GM21360 (cell line): Measurements from ENCODE around the gene RANBP10.

Experiments used
- ATAC-seq: cut with Tn5 transposase; IDR thresholded peaks from one replicate; pipeline ENCODE4 v1.9.1; 2021; ENCODE audit warnings: mild to moderate bottlenecking, moderate library complexity; ENCODE audit not compliant: unreplicated experiment

RANBP10 gene

DNA sequence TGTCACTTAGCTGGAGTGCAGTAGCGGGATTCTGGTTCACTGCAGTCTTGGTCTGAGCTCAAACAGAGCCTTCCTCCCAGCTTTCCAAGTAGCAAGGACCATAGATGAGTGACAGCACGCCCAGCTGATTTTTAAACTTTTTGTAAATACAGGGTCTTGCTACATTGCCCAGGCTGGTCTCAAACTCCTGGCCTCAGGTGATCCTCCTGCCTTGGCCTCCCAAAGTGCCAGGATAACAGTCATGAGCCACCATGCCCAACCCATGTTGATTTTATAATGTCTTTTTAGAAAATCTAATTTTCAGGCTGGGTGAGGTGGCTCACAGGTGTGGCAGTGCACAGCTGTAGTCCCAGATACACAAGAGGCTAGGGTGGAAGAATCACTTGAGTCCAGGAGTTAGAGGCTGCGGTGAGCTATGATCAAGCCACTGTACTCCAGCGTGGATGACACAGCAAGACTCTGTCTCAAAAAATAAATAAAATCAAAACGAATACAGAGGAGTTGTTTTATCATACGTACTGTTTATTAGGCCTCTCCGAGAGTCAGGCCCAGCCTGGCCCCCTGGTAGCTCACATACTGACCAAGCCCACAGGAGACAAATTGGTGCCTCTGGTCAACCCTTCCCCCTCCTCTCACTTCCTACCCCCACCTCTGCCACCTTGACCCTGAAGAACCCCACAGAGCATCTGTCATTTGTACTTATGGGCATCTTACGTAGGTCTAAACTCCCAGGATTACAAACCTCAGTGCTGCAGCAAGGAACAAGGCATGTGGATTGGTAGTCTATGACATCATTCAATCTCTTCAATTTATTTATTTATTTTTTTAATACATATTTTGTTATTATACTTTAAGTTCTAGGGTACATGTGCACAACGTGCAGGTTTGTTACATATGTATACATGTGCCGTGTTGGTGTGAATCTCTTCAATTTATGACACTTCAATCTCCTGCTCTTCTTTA lies 126.1 kb downstream of the RANBP10 start:
- no peak for ATAC-seq

DNA sequence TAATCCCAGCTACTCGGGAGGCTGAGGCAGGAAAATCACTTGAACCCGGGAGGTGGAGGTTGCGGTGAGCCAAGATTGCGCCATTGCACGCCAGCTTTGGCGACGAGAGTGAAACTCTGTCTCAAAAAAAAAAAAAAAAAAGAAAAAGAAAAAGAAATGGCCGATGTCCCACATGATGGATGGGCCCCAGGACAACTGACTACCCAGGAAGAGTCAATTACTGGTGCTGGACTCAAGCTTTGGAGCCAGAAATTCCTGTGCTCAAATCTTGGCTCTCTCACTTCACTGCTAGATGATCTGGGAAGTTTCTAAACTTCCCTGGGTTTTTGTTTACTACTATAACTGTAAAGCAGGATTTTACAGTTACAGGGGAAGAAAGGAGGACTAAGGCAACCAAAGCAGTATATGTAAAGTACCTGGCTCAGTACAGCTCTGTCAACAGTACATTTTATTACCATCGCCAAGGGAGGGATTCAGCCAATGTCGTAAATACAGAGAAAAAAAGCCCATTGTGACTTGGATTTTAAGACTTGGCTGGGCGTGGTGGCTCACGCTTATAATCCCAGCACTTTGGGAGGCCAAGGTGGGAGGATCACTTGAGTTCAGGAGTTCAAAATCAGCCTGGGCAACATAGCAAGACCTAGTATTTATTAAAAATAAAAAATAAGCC lies 127.9 kb downstream of the RANBP10 start:
- ATAC-seq = no peak

DNA sequence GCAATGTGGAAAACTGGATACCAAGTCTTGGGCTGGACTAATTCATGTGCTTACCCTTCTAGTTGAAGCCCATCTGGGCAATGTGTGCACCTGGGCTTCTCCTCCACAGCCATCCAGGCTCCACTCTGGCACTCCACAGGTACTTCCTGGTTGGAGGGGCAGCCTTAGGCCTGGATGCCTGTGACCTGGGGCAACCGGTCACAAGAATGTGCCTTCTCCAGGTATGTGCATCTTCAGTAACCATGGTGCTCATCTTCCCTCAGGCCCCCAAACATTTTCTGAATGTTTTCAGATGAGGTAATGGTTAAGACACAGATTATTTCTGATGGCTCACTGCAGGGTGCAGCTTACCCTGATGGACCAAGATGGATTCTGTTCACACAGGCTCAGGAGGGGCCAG lies 128.6 kb downstream of the RANBP10 start:
- ATAC-seq = no peak

DNA sequence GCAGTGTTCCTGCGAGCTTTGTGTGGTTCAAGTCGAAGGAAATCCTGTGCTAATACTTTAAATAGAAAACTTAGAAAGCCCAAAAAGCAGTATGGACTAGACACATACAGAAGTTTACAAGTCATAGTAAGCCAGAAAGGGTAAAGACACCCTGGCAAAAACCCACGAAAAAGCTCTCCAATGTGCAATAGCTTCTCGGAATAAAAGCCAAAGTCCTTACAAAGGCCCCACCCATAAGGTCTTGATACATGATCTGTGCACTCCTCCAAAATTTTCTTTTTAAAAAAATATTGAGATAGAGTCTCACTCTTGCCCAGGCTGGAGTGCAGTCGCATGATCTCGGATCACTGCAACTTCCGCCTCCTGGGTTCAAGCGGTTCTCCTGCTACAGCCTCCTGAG lies 129.4 kb downstream of the RANBP10 start:
- ATAC-seq = no peak

DNA sequence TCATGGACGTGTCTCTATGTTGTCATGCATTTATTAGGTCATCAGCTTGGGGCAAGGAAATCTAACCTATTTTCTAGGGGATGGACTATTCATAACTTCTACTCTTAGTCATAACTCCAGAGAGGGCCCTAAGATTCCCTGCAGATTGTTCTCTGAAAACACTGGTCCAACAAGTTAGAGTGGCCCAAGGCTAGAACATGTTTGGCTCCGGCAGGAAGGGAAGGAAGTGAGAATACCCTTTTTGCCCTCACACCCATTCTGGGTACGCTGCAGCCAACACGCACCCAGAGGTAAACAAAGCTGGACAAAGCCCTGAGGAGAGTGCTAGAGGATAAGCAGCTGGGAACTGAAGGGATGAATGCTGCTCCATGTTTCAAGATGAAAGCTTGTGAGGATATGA lies 129.8 kb downstream of the RANBP10 start:
- ATAC-seq = no peak

DNA sequence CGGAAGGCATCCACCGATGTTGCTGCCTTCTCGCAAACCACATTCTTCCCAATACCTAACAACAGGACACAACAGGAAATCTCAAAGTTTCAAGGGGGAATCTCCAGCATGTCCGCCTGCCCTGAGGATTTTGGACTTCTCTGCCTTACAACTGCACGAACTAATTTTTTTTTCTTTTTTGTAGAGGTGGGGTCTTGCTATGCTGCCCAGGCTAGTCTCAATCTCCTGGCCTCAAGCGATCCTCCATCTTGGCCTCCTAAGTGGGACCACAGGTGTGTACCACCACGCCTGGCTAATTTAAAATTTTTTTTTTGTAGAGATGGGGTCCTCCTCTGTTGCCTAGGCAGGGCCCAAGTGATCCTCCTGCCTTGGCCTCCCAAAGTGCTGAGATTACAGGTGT lies 130.4 kb downstream of the RANBP10 start:
- ATAC-seq = no peak

DNA sequence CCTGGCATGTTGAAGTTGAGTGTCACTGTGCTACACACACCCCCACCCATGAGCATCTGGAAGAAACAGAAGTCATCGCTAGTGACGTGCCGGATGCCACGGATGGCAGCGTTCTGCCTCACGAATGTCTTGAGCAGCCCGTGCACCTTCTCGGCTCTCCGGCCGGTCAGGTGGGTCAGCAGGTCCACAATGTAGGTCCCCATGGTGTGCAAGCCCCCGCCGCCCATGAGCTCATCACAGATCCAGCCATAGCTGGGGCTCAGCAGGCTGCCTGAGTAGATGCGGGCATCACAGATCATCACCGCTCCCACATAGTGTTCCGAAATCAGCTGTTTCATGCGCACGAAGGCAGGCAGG lies 130.8 kb downstream of the RANBP10 start:
- ATAC-seq = no peak

DNA sequence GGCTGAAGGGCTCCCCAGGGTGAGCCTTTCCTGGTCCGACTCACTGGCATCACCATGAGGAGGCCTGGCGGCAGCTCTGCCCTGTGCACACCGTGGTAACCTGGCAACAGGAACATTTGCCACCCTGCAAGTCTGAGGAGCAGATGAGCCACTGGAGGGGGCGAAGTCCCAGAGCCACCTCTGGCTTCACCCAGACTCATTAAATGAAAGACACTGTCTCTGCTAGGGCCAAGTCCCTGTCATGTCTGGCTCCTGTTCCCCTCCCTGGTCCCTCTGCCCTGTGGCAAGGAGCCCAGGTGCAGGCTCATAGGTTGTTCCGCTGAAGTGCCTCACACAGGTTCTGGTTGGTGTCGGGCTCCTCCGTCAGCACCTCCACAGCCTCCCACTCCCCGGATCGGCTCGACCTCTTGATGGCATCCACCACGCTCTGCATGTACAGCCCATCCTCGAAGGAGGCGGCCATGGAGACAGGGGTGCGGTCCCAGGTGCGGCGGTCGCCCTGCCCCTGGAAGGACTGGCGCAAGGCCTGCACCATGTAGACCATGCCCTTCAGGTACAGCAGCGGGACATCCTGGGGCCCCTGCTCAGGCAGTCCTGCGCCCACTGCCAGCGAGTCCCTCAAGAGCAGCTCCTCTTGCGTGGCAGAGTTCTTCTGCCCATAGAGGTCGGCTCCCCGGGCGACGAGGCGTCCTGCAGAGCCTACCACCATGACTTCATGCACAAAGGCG lies 131.3 kb downstream of the RANBP10 start:
- ATAC-seq = no peak

DNA sequence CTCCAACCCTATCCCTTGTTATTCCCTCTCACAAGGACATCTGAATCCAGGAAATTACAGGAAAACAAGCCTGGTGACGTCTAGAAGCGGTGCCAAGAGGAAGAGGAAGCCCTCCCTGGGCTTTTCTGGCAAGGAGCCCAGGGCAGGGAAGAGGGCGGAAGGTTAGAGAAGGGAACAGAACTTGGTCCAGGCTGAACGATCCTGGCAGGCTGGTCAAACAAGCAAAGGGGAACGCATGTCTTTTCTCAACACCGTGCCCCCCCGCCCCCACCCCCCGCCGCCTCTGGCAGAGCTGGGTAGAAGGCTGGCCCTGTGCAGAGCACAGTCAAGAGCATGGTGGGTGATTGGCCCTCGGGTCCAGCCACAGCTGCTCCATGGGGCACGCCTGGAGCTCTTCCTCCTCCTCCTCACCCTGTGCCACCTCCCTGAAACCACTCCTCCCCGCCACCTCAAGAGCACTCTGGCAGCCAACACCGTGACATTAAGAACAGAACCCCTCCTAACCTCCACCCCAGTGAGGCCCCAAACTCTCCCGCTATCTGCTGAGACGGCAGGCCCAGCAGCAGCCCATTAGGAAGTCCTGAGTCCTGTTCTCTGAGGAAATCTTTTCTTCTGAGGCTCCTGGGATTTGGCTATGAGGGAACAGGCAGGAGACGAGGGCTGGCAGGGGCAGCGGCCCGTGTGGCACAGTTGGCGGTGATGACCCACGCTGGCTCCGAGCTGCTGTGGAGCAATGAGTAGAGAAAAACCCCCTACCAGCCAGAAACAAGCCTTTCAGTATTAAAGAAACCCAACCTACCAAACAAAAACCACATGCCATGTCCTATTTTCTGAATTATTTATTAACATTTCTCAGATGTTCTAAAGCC lies 132.4 kb downstream of the RANBP10 start:
- ATAC-seq = no peak
